Measurements from ENCODE around the gene COBLL1. TPM values are rescaled to one million over a fixed set of nuclear protein-coding genes. Genes with fewer than 3 reads are reported as not detected.

Gene COBLL1
- total RNA-seq, 1 experiment from 2014 or later, result 3.5 TPM

DNA sequence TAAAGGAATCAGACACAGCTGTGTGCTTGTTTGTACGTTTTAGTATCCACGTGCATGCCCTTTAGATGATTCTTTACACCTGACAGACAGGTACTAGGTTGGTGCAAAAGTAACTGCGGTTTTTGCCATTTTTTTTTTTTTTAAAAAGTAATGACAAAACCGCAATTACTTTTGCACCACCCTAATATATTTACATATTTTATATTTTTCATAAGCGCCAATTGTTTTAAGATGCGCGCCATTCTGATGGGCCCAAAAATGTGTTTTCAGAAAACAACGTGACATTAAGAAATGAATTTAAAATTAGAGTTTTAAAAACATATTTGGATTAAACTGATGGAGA, 972 bp upstream of the COBLL1 start:
- no peak for DNase-seq
- H3K36me3 ChIP-seq (replicated peaks; ENCODE audit: control insufficient read depth, insufficient read depth, low read length), result no peaks in the 10 kb centered on the region
- H3K4me3 ChIP-seq (ENCODE audit: insufficient read depth, low read depth, low read length), result no peak overlapping the region
- H3K27me3 ChIP-seq (ENCODE audit: control insufficient read depth, insufficient read depth, low read length), result peaks cover 18% of the 10 kb centered on the region

DNA sequence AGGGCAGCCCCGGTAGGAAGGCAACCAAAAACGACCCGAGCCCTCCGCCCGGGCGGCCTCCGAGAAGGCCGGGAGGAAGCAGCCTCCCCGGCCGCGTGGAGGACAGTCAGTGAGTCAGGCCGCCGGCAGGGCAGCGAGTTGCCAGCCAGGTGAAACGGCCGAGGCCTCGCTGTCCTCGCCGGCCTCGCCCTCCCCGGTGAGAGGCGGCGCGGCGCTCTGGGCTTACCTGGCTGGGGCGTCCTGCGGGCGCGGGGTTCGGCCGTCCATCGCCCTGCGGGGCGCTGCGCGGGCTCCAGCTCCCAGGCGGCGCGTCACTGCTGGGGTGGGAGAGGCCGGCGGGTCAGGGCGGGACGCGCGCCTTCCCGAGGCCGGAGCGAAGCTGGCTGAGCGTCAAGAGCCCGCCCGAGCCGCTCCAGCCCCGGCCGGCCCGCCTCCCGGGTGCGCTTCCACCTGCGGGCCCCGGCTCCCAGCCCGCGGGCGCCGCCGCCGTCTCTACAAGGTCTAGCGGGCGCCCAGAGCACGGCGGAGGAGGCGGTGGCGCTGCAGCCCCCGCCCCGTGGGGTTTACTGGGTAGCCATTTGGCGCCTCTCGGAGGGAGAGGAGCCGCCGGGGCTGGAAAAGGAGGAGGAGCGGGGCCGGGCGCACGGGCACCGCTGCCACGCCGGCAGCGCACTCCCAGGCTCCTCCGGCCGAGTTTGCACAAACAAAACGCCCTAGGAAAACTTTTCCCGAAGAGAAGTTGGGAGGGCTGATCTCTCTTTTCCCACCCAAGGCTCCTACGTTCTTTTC, 499 bp downstream of the COBLL1 start:
- Histone ChIP-seq H3K36me3 (replicated peaks; ENCODE audit: control insufficient read depth, insufficient read depth, low read length) (no peaks in the 10 kb centered on the region), H3K4me3 (ENCODE audit: insufficient read depth, low read depth, low read length) (peak overlapping the region; percentile 79), H3K27me3 (ENCODE audit: control insufficient read depth, insufficient read depth, low read length) (peaks cover 18% of the 10 kb centered on the region)
- peak; percentile 85 for DNase-seq

DNA sequence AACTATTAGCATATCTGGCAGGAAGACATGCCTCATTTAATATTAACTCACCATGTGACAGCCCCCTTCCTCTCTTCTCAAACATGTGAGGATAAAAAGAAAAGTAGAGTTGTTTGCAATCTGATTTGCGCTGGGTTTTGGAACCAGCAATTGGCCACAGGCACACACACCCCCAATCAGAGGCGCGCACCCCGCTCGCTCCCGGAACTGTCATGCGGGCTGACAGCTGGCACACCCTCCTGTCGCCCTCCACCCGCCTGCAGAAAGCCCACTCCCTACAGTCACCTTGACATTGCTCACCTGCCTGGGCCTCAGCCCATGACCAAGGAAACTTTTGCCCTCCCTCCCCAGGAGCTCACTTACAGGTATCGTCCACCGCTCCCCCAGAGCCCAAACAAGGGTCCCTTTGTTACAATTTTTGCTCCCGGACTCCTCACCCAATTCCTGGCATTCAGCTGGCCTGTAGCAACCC, 1.1 kb downstream of the COBLL1 start:
- DNase-seq, result peak; percentile 46
- Histone ChIP-seq H3K4me3 (ENCODE audit: insufficient read depth, low read depth, low read length) (peak overlapping the region; percentile 79), H3K36me3 (replicated peaks; ENCODE audit: control insufficient read depth, insufficient read depth, low read length) (no peaks in the 10 kb centered on the region), H3K27me3 (ENCODE audit: control insufficient read depth, insufficient read depth, low read length) (peaks cover 18% of the 10 kb centered on the region)

- H3K36me3 ChIP-seq (replicated peaks; ENCODE audit: control insufficient read depth, insufficient read depth, low read length), result no peaks in the 10 kb centered on the region
- DNase-seq, result no peak
- H3K27me3 ChIP-seq (ENCODE audit: control insufficient read depth, insufficient read depth, low read length), result peaks cover 18% of the 10 kb centered on the region
- H3K4me3 ChIP-seq (ENCODE audit: insufficient read depth, low read depth, low read length), result no peak overlapping the region
Measured at GRCh38 chr2:164839914-164840457, 1.6 kb downstream of the COBLL1 start.

GRCh38 chr2:164837807-164838206, 3.8 kb downstream of the COBLL1 start:
- DNase-seq, result no peak
- Histone ChIP-seq H3K4me3 (ENCODE audit: insufficient read depth, low read depth, low read length) (no peak overlapping the region), H3K36me3 (replicated peaks; ENCODE audit: control insufficient read depth, insufficient read depth, low read length) (no peaks in the 10 kb centered on the region), H3K27me3 (ENCODE audit: control insufficient read depth, insufficient read depth, low read length) (peaks cover 18% of the 10 kb centered on the region)

DNA sequence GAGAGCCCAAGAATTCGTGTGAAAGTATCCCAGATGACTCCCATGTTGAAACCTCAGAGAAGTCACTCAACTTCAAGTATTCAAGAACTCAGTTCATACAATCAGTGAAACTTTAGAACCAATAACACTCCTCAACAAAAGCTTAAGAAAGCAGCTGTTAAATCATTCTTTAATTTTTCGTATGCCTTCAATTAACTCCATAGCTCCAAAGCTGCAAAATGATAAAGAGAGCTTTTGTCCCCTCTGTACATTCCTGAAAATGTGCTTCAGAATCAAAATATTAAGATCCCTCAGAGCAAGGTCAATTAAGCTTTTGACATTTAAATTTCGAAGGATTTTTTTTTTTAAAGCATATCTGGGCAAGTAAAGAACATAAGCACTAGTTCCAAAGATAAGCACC, 4.7 kb downstream of the COBLL1 start:
- no peak overlapping the region for H3K4me3 ChIP-seq (ENCODE audit: insufficient read depth, low read depth, low read length)
- DNase-seq, result no peak
- no peaks in the 10 kb centered on the region for H3K36me3 ChIP-seq (replicated peaks; ENCODE audit: control insufficient read depth, insufficient read depth, low read length)
- H3K27me3 ChIP-seq (ENCODE audit: control insufficient read depth, insufficient read depth, low read length), result peaks cover 17% of the 10 kb centered on the region

DNA sequence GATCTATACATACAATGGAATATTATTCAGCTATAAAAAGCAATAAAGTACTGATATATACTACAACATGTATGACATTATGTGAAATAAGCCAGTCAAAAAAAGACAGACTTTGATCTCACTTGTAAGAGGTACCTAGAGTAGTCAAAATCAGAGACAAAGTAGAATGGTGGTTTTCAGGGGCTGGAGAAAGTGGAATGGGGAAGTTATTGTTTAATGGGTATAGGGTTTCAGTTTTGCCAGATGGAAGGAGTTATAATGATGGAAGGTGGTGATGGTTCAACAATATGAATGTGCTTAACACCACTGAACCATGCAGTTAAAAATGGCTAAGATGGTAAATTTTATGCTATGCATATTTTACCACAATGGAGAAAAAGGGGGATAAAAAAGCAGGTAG, 6.3 kb downstream of the COBLL1 start:
- peaks cover 6% of the 10 kb centered on the region for H3K27me3 ChIP-seq (ENCODE audit: control insufficient read depth, insufficient read depth, low read length)
- no peak overlapping the region for H3K4me3 ChIP-seq (ENCODE audit: insufficient read depth, low read depth, low read length)

GRCh38 chr2:164831887-164832286, 9.7 kb downstream of the COBLL1 start:
- no peak for DNase-seq
- Histone ChIP-seq H3K27me3 (ENCODE audit: control insufficient read depth, insufficient read depth, low read length) (no peaks in the 10 kb centered on the region), H3K4me3 (ENCODE audit: insufficient read depth, low read depth, low read length) (no peak overlapping the region), H3K36me3 (replicated peaks; ENCODE audit: control insufficient read depth, insufficient read depth, low read length) (no peaks in the 10 kb centered on the region)

More for the DNA sequence above, 6.3 kb downstream of the COBLL1 start:
- H3K36me3 ChIP-seq (replicated peaks; ENCODE audit: control insufficient read depth, insufficient read depth, low read length), result no peaks in the 10 kb centered on the region
- DNase-seq, result no peak

- no peak overlapping the region for H3K4me3 ChIP-seq (ENCODE audit: insufficient read depth, low read depth, low read length)
- no peaks in the 10 kb centered on the region for H3K36me3 ChIP-seq (replicated peaks; ENCODE audit: control insufficient read depth, insufficient read depth, low read length)
- no peaks in the 10 kb centered on the region for H3K27me3 ChIP-seq (ENCODE audit: control insufficient read depth, insufficient read depth, low read length)
- DNase-seq, result no peak
Measured at GRCh38 chr2:164831180-164831579, 10.4 kb downstream of the COBLL1 start.

GRCh38 chr2:164826293-164827243, 15.1 kb downstream of the COBLL1 start:
- Histone ChIP-seq H3K27me3 (ENCODE audit: control insufficient read depth, insufficient read depth, low read length) (no peaks in the 10 kb centered on the region), H3K36me3 (replicated peaks; ENCODE audit: control insufficient read depth, insufficient read depth, low read length) (no peaks in the 10 kb centered on the region), H3K4me3 (ENCODE audit: insufficient read depth, low read depth, low read length) (no peak overlapping the region)
- no peak for DNase-seq

GRCh38 chr2:164824872-164825271, 16.8 kb downstream of the COBLL1 start:
- Histone ChIP-seq H3K4me3 (ENCODE audit: insufficient read depth, low read depth, low read length) (no peak overlapping the region), H3K36me3 (replicated peaks; ENCODE audit: control insufficient read depth, insufficient read depth, low read length) (no peaks in the 10 kb centered on the region), H3K27me3 (ENCODE audit: control insufficient read depth, insufficient read depth, low read length) (no peaks in the 10 kb centered on the region)
- no peak for DNase-seq

DNA sequence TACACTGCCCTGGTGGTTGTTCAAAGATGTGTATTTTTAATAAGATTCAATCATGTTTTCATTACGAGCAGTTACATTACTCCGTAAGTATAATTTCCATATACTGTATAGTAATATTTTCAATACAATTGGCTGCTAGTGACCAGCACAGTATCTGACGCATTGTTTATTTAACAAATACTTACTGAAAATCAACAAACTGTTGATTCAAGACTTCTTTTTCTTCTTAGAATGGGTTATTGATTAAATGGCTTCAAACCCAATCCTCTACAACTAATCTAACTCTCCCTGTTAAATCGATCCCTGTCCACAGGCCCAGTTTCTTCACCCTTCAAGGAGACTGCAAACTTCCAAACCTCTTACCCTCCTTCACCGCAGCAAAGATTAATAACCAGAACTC, 18.5 kb downstream of the COBLL1 start:
- Histone ChIP-seq H3K4me3 (ENCODE audit: insufficient read depth, low read depth, low read length) (no peak overlapping the region), H3K36me3 (replicated peaks; ENCODE audit: control insufficient read depth, insufficient read depth, low read length) (no peaks in the 10 kb centered on the region), H3K27me3 (ENCODE audit: control insufficient read depth, insufficient read depth, low read length) (no peaks in the 10 kb centered on the region)
- DNase-seq, result no peak

GRCh38 chr2:164821338-164821737, 20.3 kb downstream of the COBLL1 start:
- no peaks in the 10 kb centered on the region for H3K36me3 ChIP-seq (replicated peaks; ENCODE audit: control insufficient read depth, insufficient read depth, low read length)
- no peak for DNase-seq
- no peak overlapping the region for H3K4me3 ChIP-seq (ENCODE audit: insufficient read depth, low read depth, low read length)
- H3K27me3 ChIP-seq (ENCODE audit: control insufficient read depth, insufficient read depth, low read length), result no peaks in the 10 kb centered on the region

- Histone ChIP-seq H3K36me3 (replicated peaks; ENCODE audit: control insufficient read depth, insufficient read depth, low read length) (no peaks in the 10 kb centered on the region), H3K4me3 (ENCODE audit: insufficient read depth, low read depth, low read length) (no peak overlapping the region), H3K27me3 (ENCODE audit: control insufficient read depth, insufficient read depth, low read length) (no peaks in the 10 kb centered on the region)
- no peak for DNase-seq
Measured at GRCh38 chr2:164818149-164819136, 23.2 kb downstream of the COBLL1 start.
